HEK293T (cell line): ENCODE measurements around the gene ACLY.

Experiments used
- CTCF ChIA-PET: fragments of 350-600 bp; formaldehyde crosslinking; extraction: SDS; loops from one replicate; lab custom pipeline; 2021; ENCODE audit warnings: antibody characterized with exemption, inconsistent platforms; lab: Yijun Ruan, JAX
- POLR2A ChIA-PET: fragments of 350-600 bp; formaldehyde crosslinking; extraction: SDS; loops from one replicate; lab custom pipeline; 2020; ENCODE audit warnings: antibody characterized with exemption, inconsistent platforms; lab: Yijun Ruan, JAX
- DNase-seq: peaks from one replicate; pipeline ENCODE4 v3.0.0; 2012; ENCODE audit warnings: mixed read lengths; ENCODE audit errors: extremely low spot score
- ARNT ChIP-seq: fragments of 450-650 bp; IDR thresholded peaks from 2 replicates; pipeline ENCODE4 v1.6.1; 2017; ENCODE audit warnings: mild to moderate bottlenecking
- BHLHE40 ChIP-seq: fragments of 450-650 bp; IDR thresholded peaks from 2 replicates; pipeline ENCODE4 v1.6.1; 2016; ENCODE audit warnings: mild to moderate bottlenecking, moderate library complexity, borderline replicate concordance
- CTBP1 ChIP-seq: fragments of 450-650 bp; IDR thresholded peaks from 2 replicates; pipeline ENCODE4 v1.6.1; 2016; ENCODE audit warnings: borderline replicate concordance
- ELF4 ChIP-seq: fragments of 450-650 bp; IDR thresholded peaks from 2 replicates; pipeline ENCODE4 v1.6.1; 2017; ENCODE audit warnings: antibody characterized with exemption
- FOXA1 ChIP-seq: fragments of 450-650 bp; IDR thresholded peaks from 2 replicates; pipeline ENCODE4 v1.6.1; 2016; ENCODE audit warnings: mild to moderate bottlenecking
- FOXK2 ChIP-seq: fragments of 450-650 bp; IDR thresholded peaks from 2 replicates; pipeline ENCODE4 v1.6.1; 2016; ENCODE audit warnings: mild to moderate bottlenecking
- FOXM1 ChIP-seq: fragments of 450-650 bp; IDR thresholded peaks from 2 replicates; pipeline ENCODE4 v1.6.1; 2017; ENCODE audit warnings: mild to moderate bottlenecking, borderline replicate concordance
- HDGF ChIP-seq: fragments of 450-650 bp; IDR thresholded peaks from 2 replicates; pipeline ENCODE4 v1.6.1; 2017; ENCODE audit warnings: antibody characterized with exemption, borderline replicate concordance
- L3MBTL2 ChIP-seq: fragments of 450-650 bp; conservative IDR thresholded peaks from 2 replicates; pipeline ENCODE4 v1.6.1; 2016; ENCODE audit warnings: mild to moderate bottlenecking
- LEF1 ChIP-seq: fragments of 450-650 bp; IDR thresholded peaks from 2 replicates; pipeline ENCODE4 v1.6.1; 2017; ENCODE audit warnings: mild to moderate bottlenecking, borderline replicate concordance
- NFRKB ChIP-seq: fragments of 450-650 bp; IDR thresholded peaks from 2 replicates; pipeline ENCODE4 v1.6.1; 2016; ENCODE audit warnings: mild to moderate bottlenecking, moderate library complexity
- PKNOX1 ChIP-seq: fragments of 450-650 bp; IDR thresholded peaks from 2 replicates; pipeline ENCODE4 v1.6.1; 2016
- SP1 ChIP-seq: fragments of 450-650 bp; IDR thresholded peaks from 2 replicates; pipeline ENCODE4 v1.6.1; 2017
- SUZ12 ChIP-seq: fragments of 450-650 bp; IDR thresholded peaks from 2 replicates; pipeline ENCODE4 v1.6.1; 2016; ENCODE audit warnings: mild to moderate bottlenecking
- TARDBP ChIP-seq: fragments of 450-650 bp; IDR thresholded peaks from 2 replicates; pipeline ENCODE4 v1.6.1; 2016
- ZNF384 ChIP-seq: fragments of 450-650 bp; IDR thresholded peaks from 2 replicates; pipeline ENCODE4 v1.6.1; 2016

ACLY gene

GRCh38 chr17:41895617-41896016 is 23.1 kb downstream of the ACLY start:
- DNase-seq: no peak
- TF ChIP-seq BHLHE40 (no peak), FOXK2 (no peak), ZNF384 (no peak), SUZ12 (no peak), CTBP1 (no peak), L3MBTL2 (no peak), SP1 (no peak), ARNT (no peak), FOXA1 (no peak), TARDBP (no peak), FOXM1 (no peak), LEF1 (no peak), HDGF (no peak), PKNOX1 (no peak), NFRKB (no peak)
- CTCF ChIA-PET: interaction anchor here (0.7 kb wide), 1 partner anchor 206 kb away, joined by 3 read pairs; no protein-coding TSS in a partner anchor
- POLR2A ChIA-PET: interaction anchor here (0.9 to 3.5 kb wide), 4 partner anchors 13 to 230 kb away, joined by 3 to 16 read pairs (median 3); partner anchors contain the start of genes ACLY and ODAD4

- DNase-seq: no peak
- CTCF ChIA-PET: interaction anchor here (0.6 kb wide), 2 partner anchors 52 to 159 kb away, joined by 3 to 4 read pairs; no protein-coding TSS in a partner anchor
Observed at GRCh38 chr17:41894791-41895331, 23.9 kb downstream of the ACLY start.

GRCh38 chr17:41893384-41893783 is 25.4 kb downstream of the ACLY start:
- no peak for DNase-seq
- POLR2A ChIA-PET: interaction anchor here (0.8 to 3.5 kb wide), 5 partner anchors 25 to 205 kb away, joined by 3 to 16 read pairs (median 5); partner anchors contain the start of genes ACLY and ODAD4
- TF ChIP-seq BHLHE40 (no peak), TARDBP (no peak), LEF1 (no peak), ZNF384 (no peak), ARNT (no peak), L3MBTL2 (no peak), PKNOX1 (no peak)
- CTCF ChIA-PET: interaction anchor here (1.3 kb wide), 1 partner anchor 230 kb away, joined by 4 read pairs; no protein-coding TSS in a partner anchor

More at GRCh38 chr17:41894791-41895331, 23.9 kb downstream of the ACLY start:
- TF ChIP-seq PKNOX1 (no peak), SUZ12 (no peak), L3MBTL2 (no peak), CTBP1 (no peak), FOXA1 (no peak), SP1 (no peak), FOXM1 (no peak), NFRKB (no peak), ELF4 (no peak), FOXK2 (no peak)
- POLR2A ChIA-PET: interaction anchor here (1.1 to 3.5 kb wide), 4 partner anchors 14 to 229 kb away, joined by 3 to 16 read pairs (median 4); partner anchors contain the start of genes ACLY and FKBP10

DNA sequence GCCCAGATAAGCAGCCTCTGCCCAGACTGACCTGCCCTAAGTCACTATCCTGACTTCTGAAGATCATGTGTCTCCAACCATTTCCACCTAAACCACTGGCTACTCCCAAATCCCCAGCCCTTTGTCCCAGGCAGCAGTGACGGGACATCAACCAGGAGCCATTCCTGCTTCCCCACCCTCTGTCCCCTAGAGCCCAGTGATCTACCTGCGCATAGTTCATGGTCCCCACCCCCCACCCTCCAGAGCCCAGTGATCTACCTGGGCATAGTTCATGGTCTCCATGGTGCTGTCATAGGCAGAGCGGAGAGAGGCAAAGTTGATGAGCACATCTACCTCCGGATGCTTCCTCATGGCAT is 26.8 kb downstream of the ACLY start:
- no peak for TF ChIP-seq NFRKB
- TF ChIP-seq L3MBTL2: no peak
- TF ChIP-seq ELF4: no peak
- TF ChIP-seq CTBP1: no peak
- ChIA-PET CTCF (no interaction called here), POLR2A (no interaction called here)
- DNase-seq: no peak

DNA sequence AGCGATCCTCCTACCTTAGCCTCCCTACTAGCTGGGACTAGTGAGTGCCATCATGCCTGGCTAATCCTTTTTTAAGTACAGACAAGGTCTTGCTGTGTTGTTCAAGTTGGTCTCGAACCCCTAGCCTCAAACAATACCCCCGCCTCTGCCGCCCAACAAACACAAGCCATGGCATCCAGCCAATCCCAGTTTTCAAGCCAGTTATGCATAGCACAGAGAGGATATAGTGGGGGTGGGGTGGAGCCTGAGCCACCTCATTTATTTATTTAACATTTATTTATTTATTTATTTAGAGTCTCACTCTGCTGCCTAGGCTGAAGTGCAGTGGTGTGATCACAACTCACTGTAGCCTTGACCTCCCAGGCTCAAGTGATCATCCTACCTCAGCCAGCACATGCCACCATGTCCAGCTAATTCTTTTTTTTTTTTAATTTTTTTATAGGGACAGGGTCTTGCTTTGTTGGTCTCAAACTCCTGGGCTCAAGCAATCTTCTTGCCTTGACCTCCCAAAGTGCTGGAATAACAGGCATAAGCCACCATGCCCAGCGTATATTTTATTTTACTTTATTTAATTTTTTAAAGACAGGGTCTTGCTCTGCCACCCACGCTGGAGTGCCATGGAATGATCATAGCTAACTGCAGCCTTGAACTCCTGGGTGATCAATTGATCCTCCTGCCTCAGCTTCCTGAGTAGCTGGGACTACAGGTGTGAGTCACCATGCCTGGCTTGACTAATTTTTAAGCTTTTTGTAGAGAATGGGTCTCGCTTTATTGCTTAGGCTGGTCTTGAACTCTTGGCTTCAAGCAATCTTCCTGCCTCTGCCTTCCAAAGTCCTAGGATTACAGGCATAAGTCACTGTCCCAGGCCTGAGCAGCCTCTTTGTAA is 27.4 kb downstream of the ACLY start:
- TF ChIP-seq FOXK2 (no peak), PKNOX1 (no peak), TARDBP (no peak), SP1 (no peak), NFRKB (no peak), CTBP1 (no peak), BHLHE40 (no peak), L3MBTL2 (no peak), FOXA1 (no peak), ARNT (no peak), FOXM1 (no peak), ELF4 (no peak), SUZ12 (no peak), HDGF (no peak)
- POLR2A ChIA-PET: interaction anchor here (0.6 kb wide), 1 partner anchor 27 kb away, joined by 3 read pairs; no protein-coding TSS in a partner anchor
- CTCF ChIA-PET: no interaction called here
- DNase-seq: no peak
